IMR-90 (cell line): ENCODE data around the gene CTIF. TPM values are rescaled to one million over a fixed set of nuclear protein-coding genes. Genes with fewer than 3 reads are reported as not detected.

ENCODE experiments used
- ATAC-seq: fragments of 200-7000 bp; cut with Tn5 transposase; 2 replicates; pipeline ENCODE4 v1.9.1; 2020; ENCODE audit warnings: low read depth, mild to moderate bottlenecking, moderate library complexity
- BruUV-seq: library from RNA; stranded (reverse); fragments of 400-500 nt; replicated peaks from 2 replicates; lab custom pipeline; 2021; lab: Mats Ljungman, UMichigan
- CTCF ChIA-PET: fragments of 300-600 bp; formaldehyde crosslinking; extraction: SDS; loops from one replicate; lab custom pipeline; 2021; ENCODE audit warnings: antibody characterized with exemption; lab: Yijun Ruan, JAX
- POLR2A ChIA-PET: fragments of 300-600 bp; sonication (Branson Sonifier 250); formaldehyde crosslinking; loops from one replicate; lab custom pipeline; 2022; ENCODE audit warnings: antibody characterized with exemption; ENCODE audit not compliant: unreplicated experiment; lab: Charles Lee
- DNase-seq: peaks from one replicate; pipeline ENCODE4 v3.0.0; 2013
- H2AFZ ChIP-seq: replicated peaks from 2 replicates; pipeline ENCODE3; 2013; ENCODE audit warnings: low read length, mild to moderate bottlenecking; ENCODE audit not compliant: poor library complexity
- H2AK5ac ChIP-seq: 2 replicates; pipeline ENCODE4 v1.6.1; 2013; ENCODE audit warnings: low read depth, low read length, inconsistent platforms
- H2AK9ac ChIP-seq: replicated peaks from 2 replicates; pipeline ENCODE3; 2013; ENCODE audit warnings: mild to moderate bottlenecking, low read depth, low read length, moderate library complexity; ENCODE audit not compliant: poor library complexity
- H2BK120ac ChIP-seq: 2 replicates; pipeline ENCODE4 v1.6.1; 2013; ENCODE audit warnings: low read depth, low read length, inconsistent platforms
- H2BK15ac ChIP-seq: 3 replicates; pipeline ENCODE4 v1.6.1; 2013; ENCODE audit warnings: low read depth, low read length, inconsistent platforms
- H2BK20ac ChIP-seq: 2 replicates; pipeline ENCODE4 v1.6.1; 2013; ENCODE audit warnings: low read depth, mild to moderate bottlenecking, inconsistent platforms, low read length, moderate library complexity
- H2BK5ac ChIP-seq: 2 replicates; pipeline ENCODE4 v1.6.1; 2013; ENCODE audit warnings: mild to moderate bottlenecking, low read depth, low read length, inconsistent platforms; ENCODE audit not compliant: poor library complexity, severe bottlenecking
- H3K14ac ChIP-seq: replicated peaks from 2 replicates; pipeline ENCODE4 v1.6.1; 2013; ENCODE audit warnings: low read depth, low read length, inconsistent platforms
- H3K18ac ChIP-seq: 2 replicates; pipeline ENCODE4 v1.6.1; 2013; ENCODE audit warnings: low read depth, low read length, control low read depth
- H3K23ac ChIP-seq: 2 replicates; pipeline ENCODE4 v1.6.1; 2013; ENCODE audit warnings: low read depth, low read length, inconsistent platforms
- H3K27ac ChIP-seq: 2 replicates; pipeline ENCODE4 v1.5.1; 2013; ENCODE audit warnings: mild to moderate bottlenecking, control low read depth, low read length; ENCODE audit not compliant: insufficient read depth
- H3K27me3 ChIP-seq: 2 replicates; pipeline ENCODE4 v1.6.1; 2013; ENCODE audit warnings: low read length; ENCODE audit not compliant: control insufficient read depth, insufficient read depth
- H3K36me3 ChIP-seq: 2 replicates; pipeline ENCODE4 v1.6.1; 2013; ENCODE audit warnings: low read length, mixed read lengths; ENCODE audit not compliant: control insufficient read depth, insufficient read depth
- H3K4ac ChIP-seq: 2 replicates; pipeline ENCODE4 v1.6.1; 2013; ENCODE audit warnings: low read depth, low read length, inconsistent platforms
- H3K4me1 ChIP-seq: 2 replicates; pipeline ENCODE4 v1.6.1; 2013; ENCODE audit warnings: low read length, mixed read lengths; ENCODE audit not compliant: control insufficient read depth, insufficient read depth
- H3K4me2 ChIP-seq: 2 replicates; pipeline ENCODE4 v1.6.1; 2013; ENCODE audit warnings: low read depth, mild to moderate bottlenecking, control low read depth, low read length, moderate library complexity
- H3K4me3 ChIP-seq: 2 replicates; pipeline ENCODE4 v1.5.1; 2013; ENCODE audit warnings: low read depth, mild to moderate bottlenecking, control low read depth, low read length, moderate library complexity; ENCODE audit not compliant: insufficient read depth
- H3K56ac ChIP-seq: 2 replicates; pipeline ENCODE4 v1.6.1; 2013; ENCODE audit warnings: low read length, inconsistent platforms; ENCODE audit not compliant: insufficient read depth; ENCODE audit errors: extremely low read depth
- H3K79me1 ChIP-seq, 2 experiments: 2 replicates each; pipeline ENCODE4 v1.6.1; 2013; ENCODE audit warnings: low read length in 2 of 2, inconsistent platforms in 1 of 2, low read depth in 1 of 2
- H3K9ac ChIP-seq: 2 replicates; pipeline ENCODE4 v1.6.1; 2013; ENCODE audit warnings: low read depth, low read length, control low read depth
- H3K9me1 ChIP-seq: 2 replicates; pipeline ENCODE4 v1.6.1; 2013; ENCODE audit warnings: low read length, inconsistent platforms; ENCODE audit not compliant: insufficient read depth
- H3K9me3 ChIP-seq: 2 replicates; pipeline ENCODE4 v1.6.1; 2013; ENCODE audit warnings: low read length; ENCODE audit not compliant: control insufficient read depth, insufficient read depth
- H4K20me1 ChIP-seq: 2 replicates; pipeline ENCODE4 v1.6.1; 2013; ENCODE audit warnings: low read length, inconsistent platforms; ENCODE audit not compliant: insufficient read depth
- H4K5ac ChIP-seq: 2 replicates; pipeline ENCODE4 v1.6.1; 2013; ENCODE audit warnings: mild to moderate bottlenecking, low read depth, low read length, control low read depth
- H4K8ac ChIP-seq, 2 experiments: 2 replicates each; pipeline ENCODE4 v1.6.1; 2013; ENCODE audit warnings: low read depth in 2 of 2, low read length in 2 of 2, control low read depth in 1 of 2, inconsistent platforms in 1 of 2
- H4K91ac ChIP-seq: 2 replicates; pipeline ENCODE4 v1.6.1; 2013; ENCODE audit warnings: low read depth, low read length, inconsistent platforms; ENCODE audit not compliant: insufficient read depth
- BHLHE40 ChIP-seq: fragments of 150-350 bp; IDR thresholded peaks from 2 replicates; pipeline ENCODE4 v1.6.1; 2016; ENCODE audit warnings: mild to moderate bottlenecking, low read depth, low read length
- CEBPB ChIP-seq: IDR thresholded peaks from 2 replicates; pipeline ENCODE4 v1.6.1; 2012; ENCODE audit warnings: low read depth, low read length, improper control_type of control experiment
- CHD1 ChIP-seq: IDR thresholded peaks from 2 replicates; pipeline ENCODE4 v1.6.1; 2012; ENCODE audit warnings: low read depth, low read length, improper control_type of control experiment
- CTCF ChIP-seq: conservative IDR thresholded peaks from 2 replicates; pipeline ENCODE4 v1.5.1; 2012; ENCODE audit warnings: mild to moderate bottlenecking, low read depth, low read length, improper control_type of control experiment
- FOS ChIP-seq: fragments of 150-350 bp; IDR thresholded peaks from 2 replicates; pipeline ENCODE4 v1.6.1; 2016; ENCODE audit warnings: low read depth, low read length
- MAFK ChIP-seq: IDR thresholded peaks from 2 replicates; pipeline ENCODE4 v1.6.1; 2012; ENCODE audit warnings: low read depth, low read length, improper control_type of control experiment
- MAZ ChIP-seq: IDR thresholded peaks from 2 replicates; pipeline ENCODE4 v1.6.1; 2012; ENCODE audit warnings: low read depth, mild to moderate bottlenecking, low read length, improper control_type of control experiment, moderate library complexity, borderline replicate concordance
- MXI1 ChIP-seq: IDR thresholded peaks from 2 replicates; pipeline ENCODE4 v1.6.1; 2012; ENCODE audit warnings: low read depth, mild to moderate bottlenecking, low read length, moderate library complexity, borderline replicate concordance
- NFE2L2 ChIP-seq: fragments of 150-350 bp; IDR thresholded peaks from 2 replicates; pipeline ENCODE4 v1.6.1; 2016; ENCODE audit warnings: low read depth, mild to moderate bottlenecking, low read length
- POLR2A ChIP-seq: IDR thresholded peaks from 2 replicates; pipeline ENCODE4 v1.6.1; 2012; ENCODE audit warnings: mild to moderate bottlenecking, low read depth, low read length
- RAD21 ChIP-seq: IDR thresholded peaks from 2 replicates; pipeline ENCODE4 v1.6.1; 2012; ENCODE audit warnings: low read length, improper control_type of control experiment
- RCOR1 ChIP-seq: IDR thresholded peaks from 2 replicates; pipeline ENCODE4 v1.6.1; 2012; ENCODE audit warnings: mild to moderate bottlenecking, low read length, improper control_type of control experiment; ENCODE audit not compliant: insufficient replicate concordance
- RFX5 ChIP-seq: IDR thresholded peaks from 2 replicates; pipeline ENCODE4 v1.8.0; 2012; ENCODE audit warnings: low read depth, mild to moderate bottlenecking, low read length, moderate library complexity
- SMC3 ChIP-seq: fragments of 150-350 bp; IDR thresholded peaks from 2 replicates; pipeline ENCODE4 v1.6.1; 2016; ENCODE audit warnings: low read depth, mild to moderate bottlenecking, antibody characterized with exemption, low read length, moderate library complexity
- WGBS, 2 experiments: methylation state at CpG; one replicate each; pipeline versions ENCODE4 v1.1.5 to v1.1.7; 2013; ENCODE audit warnings: missing lambda C conversion rate in 2 of 2; ENCODE audit not compliant: insufficient read length in 1 of 2; ENCODE audit errors: extremely low coverage in 2 of 2; 5-methylcytosine and 5-hydroxymethylcytosine counted together
- dilution Hi-C: fragments of 300-500 bp; cut with HindIII; formaldehyde crosslinking; loops from one replicate; pipeline ENCODE4 v1.14.3; 2018; ENCODE audit warnings: low sequenced_read_pairs; ENCODE audit not compliant: unreplicated experiment
- in situ Hi-C: fragments of 300-500 bp; cut with MboI; formaldehyde crosslinking; loops from 3 replicates; pipeline ENCODE4 v1.14.3; 2019; ENCODE audit warnings: low sequenced_read_pairs, inconsistent platforms, mixed read lengths
- intact Hi-C: fragments of 100-400 bp; cut with micrococcal nuclease; formaldehyde crosslinking; loops from 2 replicates; pipeline ENCODE4 v1.10.0; 2022
- polyA plus RNA-seq, 3 experiments: library from polyadenylated mRNA; depleted of rRNA; stranded (reverse); fragments of >200 nt; gene quantifications; 2 replicates each; pipeline ENCODE4 v1.2.3, GENCODE V29; 2012; ENCODE audit warnings: low replicate concordance in 1 of 3
- total RNA-seq: library from RNA; depleted of rRNA; stranded (reverse); fragments of >200 nt; gene quantifications from 2 replicates; pipeline ENCODE4 v1.2.3, GENCODE V29; 2012
- TF ChIP-seq, protein P1 (sequence below): fragments of 150-350 bp; IDR thresholded peaks from 2 replicates; pipeline ENCODE4 v1.6.1; 2016; ENCODE audit warnings: low read depth, mild to moderate bottlenecking, low read length, moderate library complexity, borderline replicate concordance
- TF ChIP-seq, protein P2 (sequence below): fragments of 150-350 bp; IDR thresholded peaks from 2 replicates; pipeline ENCODE4 v1.6.1; 2017; ENCODE audit warnings: mild to moderate bottlenecking, antibody characterized with exemption, low read length, low read depth

The CTIF gene
- total and polyA plus RNA-seq, 2 of the 4 experiments (the other 2 are of a cell fraction) = 25.1 to 57.0 TPM

- Histone ChIP-seq H2AK9ac (no peak overlapping the region), H4K5ac (no peak overlapping the region), H3K9ac (no peak overlapping the region), H2BK15ac (no peak overlapping the region), H3K23ac (no peak overlapping the region), H3K36me3 (peaks cover 29% of the 10 kb centered on the region), H3K79me1 (peaks cover 26 to 87% of the 10 kb centered on the region in 2 experiments), H3K14ac (no peak overlapping the region), H2AFZ (no peak overlapping the region), H2BK120ac (no peak overlapping the region), H3K4me3 (no peak overlapping the region), H3K18ac (no peak overlapping the region), H3K27ac (no peak overlapping the region), H3K27me3 (no peaks in the 10 kb centered on the region), H3K4ac (no peak overlapping the region), H3K56ac (no peak overlapping the region), H2BK20ac (no peak overlapping the region), H2BK5ac (no peak overlapping the region), H4K91ac (no peak overlapping the region), H4K20me1 (peaks cover 48% of the 10 kb centered on the region), H3K4me1 (peaks cover 19% of the 10 kb centered on the region), H3K9me3 (peaks cover 2% of the 10 kb centered on the region; the same call in 1 of the 2 replicates), H2AK5ac (no peak overlapping the region), H4K8ac (no peak overlapping the region), H3K4me2 (no peak overlapping the region), H3K9me1 (peaks cover 2% of the 10 kb centered on the region; the same call in 1 of the 2 replicates)
- intact Hi-C loops = no loop called here
- no peak for ATAC-seq
- POLR2A ChIA-PET = no interaction called here
- no TSS peak for BruUV-seq
- no CpG with 5 or more reads among the region's 3 CpGs for WGBS, 2 experiments
- in situ Hi-C loops = loop anchor here (10.0 kb wide), 2 partner anchors 501 to 741 kb away; no protein-coding TSS in a partner anchor
- dilution Hi-C loops = no loop called here
- CTCF ChIA-PET = interaction anchor here (0.6 to 1.2 kb wide), 2 partner anchors 144 to 159 kb away, joined by 3 read pairs; no protein-coding TSS in a partner anchor
- TF ChIP-seq CEBPB (no peak), CHD1 (no peak), NFE2L2 (no peak), RCOR1 (no peak), CTCF (no peak), RAD21 (no peak), MAZ (no peak), MXI1 (no peak), RFX5 (no peak), BHLHE40 (no peak), SMC3 (no peak), POLR2A (no peak), FOS (no peak), MAFK (no peak)
- TF ChIP-seq, protein P1, sequence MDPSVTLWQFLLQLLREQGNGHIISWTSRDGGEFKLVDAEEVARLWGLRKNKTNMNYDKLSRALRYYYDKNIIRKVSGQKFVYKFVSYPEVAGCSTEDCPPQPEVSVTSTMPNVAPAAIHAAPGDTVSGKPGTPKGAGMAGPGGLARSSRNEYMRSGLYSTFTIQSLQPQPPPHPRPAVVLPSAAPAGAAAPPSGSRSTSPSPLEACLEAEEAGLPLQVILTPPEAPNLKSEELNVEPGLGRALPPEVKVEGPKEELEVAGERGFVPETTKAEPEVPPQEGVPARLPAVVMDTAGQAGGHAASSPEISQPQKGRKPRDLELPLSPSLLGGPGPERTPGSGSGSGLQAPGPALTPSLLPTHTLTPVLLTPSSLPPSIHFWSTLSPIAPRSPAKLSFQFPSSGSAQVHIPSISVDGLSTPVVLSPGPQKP = no peak
- TF ChIP-seq, protein P2, sequence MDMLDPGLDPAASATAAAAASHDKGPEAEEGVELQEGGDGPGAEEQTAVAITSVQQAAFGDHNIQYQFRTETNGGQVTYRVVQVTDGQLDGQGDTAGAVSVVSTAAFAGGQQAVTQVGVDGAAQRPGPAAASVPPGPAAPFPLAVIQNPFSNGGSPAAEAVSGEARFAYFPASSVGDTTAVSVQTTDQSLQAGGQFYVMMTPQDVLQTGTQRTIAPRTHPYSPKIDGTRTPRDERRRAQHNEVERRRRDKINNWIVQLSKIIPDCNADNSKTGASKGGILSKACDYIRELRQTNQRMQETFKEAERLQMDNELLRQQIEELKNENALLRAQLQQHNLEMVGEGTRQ = no peak
- no peak for DNase-seq
Measured at GRCh38 chr18:48673456-48673852, 134.6 kb downstream of the CTIF start.
